GM13976 (cell line): ENCODE results near the gene HSFX3.
"Not testable (repeated sequence)": the region's sequence is repeated elsewhere in the genome, so short reads cannot be mapped to it uniquely, and the experiment has no call there.

Source experiments
- DNase-seq: peaks from one replicate; pipeline ENCODE4 v3.0.0; 2012; ENCODE audit warnings: low spot score
- CTCF ChIP-seq: IDR thresholded peaks from 2 replicates; pipeline ENCODE4 v1.5.1; 2012; ENCODE audit warnings: borderline replicate concordance, mild to moderate bottlenecking; ENCODE audit not compliant: insufficient read depth; ENCODE audit errors: extremely low read depth, missing control alignments, control extremely low read depth
- in situ Hi-C: fragments of 300-500 bp; cut with MboI; formaldehyde crosslinking; loops from one replicate; pipeline ENCODE4 v1.12.0; 2022; ENCODE audit warnings: low sequenced_read_pairs, mixed read lengths, inconsistent platforms; ENCODE audit not compliant: unreplicated experiment

Gene HSFX3

DNA sequence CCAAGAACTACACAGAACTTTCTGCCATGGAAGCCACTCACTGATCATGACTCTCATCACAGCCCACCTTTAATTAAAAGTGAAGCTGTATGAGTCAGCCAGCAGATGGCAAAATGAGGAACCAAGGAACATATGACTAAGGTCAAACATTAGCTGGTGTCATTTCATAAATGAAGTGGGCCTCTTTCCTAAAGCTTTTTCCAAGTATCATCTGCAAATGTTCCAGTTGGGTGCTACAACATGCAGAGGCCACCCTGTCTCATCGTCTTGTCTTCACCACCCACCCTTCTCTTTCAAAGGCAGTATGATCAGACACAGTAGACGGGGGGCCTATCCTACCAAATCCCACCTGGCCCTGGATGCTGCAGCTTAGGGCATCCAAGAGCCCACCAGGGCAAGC, 18.1 kb downstream of the HSFX3 start:
- TF ChIP-seq CTCF = no peak
- DNase-seq = peak; percentile 31
- in situ Hi-C loops = no loop called here

DNA sequence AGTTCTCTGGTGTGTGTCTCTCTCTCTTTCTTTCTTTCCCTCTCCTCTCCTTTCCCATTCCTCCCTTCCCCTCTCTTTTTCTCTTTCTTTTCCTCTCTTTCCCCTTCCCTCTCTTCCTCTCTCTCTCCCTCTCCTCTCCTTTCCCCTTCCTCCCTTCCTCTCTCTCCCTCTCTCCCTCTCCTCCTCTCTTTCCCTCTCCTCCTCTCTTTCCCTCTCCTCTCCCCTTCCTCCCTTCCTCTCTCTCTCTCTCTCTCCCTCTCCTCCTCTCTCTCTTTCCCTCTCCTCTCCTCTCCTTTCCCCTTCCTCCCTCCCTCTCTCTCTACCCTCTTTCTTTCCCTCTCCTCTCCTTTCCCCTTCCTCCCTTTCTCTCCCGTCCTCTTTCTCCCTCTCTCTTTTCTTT, 21.3 kb downstream of the HSFX3 start:
- in situ Hi-C loops = no loop called here
- DNase-seq = no peak
- TF ChIP-seq CTCF = no peak

DNA sequence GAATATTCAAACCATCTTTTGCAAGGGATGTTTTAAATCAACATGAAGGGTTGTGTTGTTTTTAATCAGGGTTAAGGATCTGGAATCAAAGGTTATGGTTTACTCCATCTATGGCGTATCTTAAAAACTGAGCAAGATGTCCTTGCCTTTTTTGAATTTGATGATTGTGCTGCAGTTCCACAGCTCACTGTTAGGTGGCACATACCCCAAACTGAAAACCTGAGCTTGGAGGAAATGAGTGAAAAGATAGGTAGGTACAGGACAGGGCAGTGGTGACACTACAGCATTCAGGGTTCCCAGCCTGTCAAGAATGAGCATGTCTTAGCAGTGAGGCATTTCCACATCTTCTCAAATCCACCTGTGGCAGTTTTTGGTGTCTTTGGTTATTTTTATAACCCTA, 22.0 kb downstream of the HSFX3 start:
- peak; percentile 14 for TF ChIP-seq CTCF
- in situ Hi-C loops = no loop called here
- DNase-seq = no peak

DNA sequence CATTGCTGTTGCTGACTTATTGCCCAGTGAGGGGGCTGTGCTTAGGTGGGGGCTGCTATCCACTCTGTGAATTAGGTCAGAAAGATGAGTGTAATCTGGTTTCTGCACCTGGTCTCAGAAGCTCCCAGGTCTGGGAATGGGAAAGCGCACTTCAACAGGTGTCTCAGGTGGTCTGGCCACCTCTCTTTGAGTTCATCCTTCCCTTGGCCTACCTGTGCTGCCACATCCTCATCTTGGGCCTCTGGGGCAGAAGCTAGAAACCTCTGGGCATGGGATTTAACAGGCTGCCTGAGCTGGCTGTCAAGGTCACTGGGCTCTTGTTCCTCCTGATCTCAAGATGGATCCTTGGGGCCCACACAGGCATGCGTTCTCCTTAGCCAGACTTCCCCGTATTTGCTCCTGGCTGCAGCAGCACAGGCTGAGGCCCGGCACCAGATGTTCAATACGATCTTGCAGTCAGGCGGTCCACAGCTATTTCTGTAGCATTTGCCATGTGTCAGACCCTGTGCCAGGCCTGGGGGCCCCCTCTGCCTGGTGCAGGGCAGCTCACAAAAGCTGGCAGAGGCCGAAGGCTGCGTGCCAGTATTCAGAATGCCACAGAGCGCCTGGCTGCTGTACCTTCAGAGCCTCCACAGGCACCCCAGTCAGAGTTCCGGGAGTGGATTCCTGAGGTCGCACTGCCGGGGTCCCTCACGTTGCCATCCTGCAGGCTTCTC, 23.2 kb downstream of the HSFX3 start:
- DNase-seq, in situ Hi-C loops: not testable (repeated sequence)

DNA sequence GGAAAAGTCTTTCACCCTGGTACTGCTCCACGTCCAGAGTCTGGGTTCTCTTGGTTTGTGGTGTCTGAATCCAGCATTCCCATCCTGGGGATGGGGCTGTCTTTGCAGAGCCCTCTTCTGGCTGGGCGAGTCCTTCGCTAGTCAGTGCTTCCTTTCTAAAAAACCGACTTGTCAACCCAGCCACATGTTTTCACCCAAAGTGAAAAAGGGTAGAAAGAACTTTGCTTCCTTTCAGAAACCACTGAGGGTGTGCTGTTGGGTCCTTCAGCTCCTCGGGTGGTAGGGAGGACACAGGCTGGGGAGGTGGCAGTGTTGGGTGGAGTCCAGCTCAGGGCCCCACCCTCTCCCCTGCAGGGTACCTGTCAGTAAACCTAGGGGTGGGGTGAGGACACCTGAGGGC, 23.8 kb downstream of the HSFX3 start:
- in situ Hi-C loops, DNase-seq: not testable (repeated sequence)

- DNase-seq, in situ Hi-C loops: not testable (repeated sequence)
These were observed 24.3 kb downstream of the HSFX3 start for GRCh38 chrX:149525389-149525788.

GRCh38 chrX:149522916-149523315, 26.8 kb downstream of the HSFX3 start:
- TF ChIP-seq CTCF = no peak
- in situ Hi-C loops = loop anchor here (25.0 kb wide), 1 partner anchor 114 kb away; the partner anchor contains the start of gene TMEM185A
- no peak for DNase-seq

DNA sequence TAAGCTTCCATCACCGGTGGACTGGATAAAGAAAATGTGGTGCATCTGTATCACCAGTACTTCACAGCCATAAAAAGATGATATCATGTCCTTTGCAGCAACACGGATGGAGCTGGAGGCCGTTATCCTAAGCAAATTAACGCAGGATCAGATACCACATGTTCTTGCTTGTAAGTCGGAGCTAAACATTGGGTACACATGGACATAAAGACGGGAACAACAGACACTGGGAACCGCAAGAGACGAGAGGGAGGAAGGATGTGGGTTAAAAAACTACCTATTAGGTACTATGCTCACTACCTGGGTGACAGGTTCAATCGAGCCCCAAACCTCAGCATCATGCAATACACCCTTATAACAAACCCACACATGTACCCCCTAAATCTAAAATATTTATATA, 28.3 kb downstream of the HSFX3 start:
- in situ Hi-C loops = loop anchor here (25.0 kb wide), 1 partner anchor 116 kb away; the partner anchor contains the start of gene TMEM185A
- DNase-seq = no peak
- TF ChIP-seq CTCF = no peak

DNA sequence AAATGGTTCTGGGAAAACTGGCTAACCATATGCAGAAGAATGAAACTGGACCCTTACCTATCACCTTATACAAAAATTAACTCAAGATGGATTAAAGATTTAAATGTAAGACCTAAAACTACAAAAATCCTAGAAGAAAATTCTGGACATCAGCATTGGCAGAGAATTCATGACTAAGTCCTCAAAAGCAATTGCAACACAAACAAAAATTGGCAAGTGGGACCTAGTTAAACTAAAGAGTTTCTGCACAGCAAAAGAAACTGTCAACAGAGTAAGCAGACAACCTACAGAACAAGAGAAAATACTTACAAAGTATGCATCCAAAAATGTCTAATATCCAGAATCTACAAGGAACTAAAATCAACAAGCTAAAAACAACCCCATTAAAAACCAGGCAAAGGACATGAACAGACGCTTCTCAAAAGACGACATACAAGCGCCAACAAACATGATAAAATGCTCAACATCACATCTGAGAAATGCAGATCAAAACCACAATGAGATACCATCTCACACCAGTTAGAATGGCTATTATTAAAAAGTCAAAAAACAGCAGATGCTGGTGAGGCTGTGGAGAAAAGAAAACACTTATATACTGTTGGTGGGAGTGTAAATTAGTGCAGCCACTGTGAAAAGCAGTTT, 29.0 kb downstream of the HSFX3 start:
- DNase-seq = not testable (repeated sequence)
- in situ Hi-C loops = loop anchor here (25.0 kb wide), 1 partner anchor 117 kb away; the partner anchor contains the start of gene TMEM185A
